GM12872 (cell line): ENCODE results near the gene S100A14.

Source experiments
- CTCF ChIP-seq: IDR thresholded peaks from 3 replicates; pipeline ENCODE4 v1.5.1; 2011; ENCODE audit warnings: low read depth, mild to moderate bottlenecking, low read length, moderate library complexity; ENCODE audit not compliant: insufficient read depth

The S100A14 gene

GRCh38 chr1:153619171-153619570 lies 3.0 kb upstream of the S100A14 start:
- TF ChIP-seq CTCF, result no peak

- peak; percentile 92 for TF ChIP-seq CTCF
Measured at GRCh38 chr1:153617663-153618062, 1.5 kb upstream of the S100A14 start.

GRCh38 chr1:153616917-153617311 lies 789 bp upstream of the S100A14 start:
- no peak for TF ChIP-seq CTCF

GRCh38 chr1:153615406-153615805 lies 719 bp downstream of the S100A14 start:
- TF ChIP-seq CTCF, result no peak

GRCh38 chr1:153614906-153615305 lies 1.2 kb downstream of the S100A14 start:
- TF ChIP-seq CTCF, result no peak

GRCh38 chr1:153614189-153614900 lies 1.8 kb downstream of the S100A14 start:
- no peak for TF ChIP-seq CTCF

GRCh38 chr1:153613406-153613805 lies 2.7 kb downstream of the S100A14 start:
- TF ChIP-seq CTCF, result no peak
